ENCODE results near the gene MTCL1.

DNA sequence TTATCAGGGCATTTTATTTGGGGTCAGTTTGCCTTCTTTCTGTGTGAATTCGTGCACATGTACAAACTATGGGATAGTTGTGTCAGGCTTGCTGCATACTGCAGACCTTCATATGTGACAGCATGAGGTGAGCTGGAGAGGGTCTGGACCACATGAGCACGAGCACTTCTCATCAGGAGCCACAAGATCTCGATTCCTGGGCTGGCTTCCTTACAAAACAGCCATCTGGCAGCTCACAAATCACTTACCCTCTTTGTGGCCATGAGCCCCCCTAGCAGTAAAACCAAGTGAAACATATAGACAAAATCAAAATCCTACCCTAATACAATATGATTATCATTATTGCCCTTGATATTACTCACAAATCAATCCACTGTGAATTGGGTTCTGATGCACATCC lies 121.2 kb downstream of the MTCL1 start:
- TF ChIP-seq, protein P1, sequence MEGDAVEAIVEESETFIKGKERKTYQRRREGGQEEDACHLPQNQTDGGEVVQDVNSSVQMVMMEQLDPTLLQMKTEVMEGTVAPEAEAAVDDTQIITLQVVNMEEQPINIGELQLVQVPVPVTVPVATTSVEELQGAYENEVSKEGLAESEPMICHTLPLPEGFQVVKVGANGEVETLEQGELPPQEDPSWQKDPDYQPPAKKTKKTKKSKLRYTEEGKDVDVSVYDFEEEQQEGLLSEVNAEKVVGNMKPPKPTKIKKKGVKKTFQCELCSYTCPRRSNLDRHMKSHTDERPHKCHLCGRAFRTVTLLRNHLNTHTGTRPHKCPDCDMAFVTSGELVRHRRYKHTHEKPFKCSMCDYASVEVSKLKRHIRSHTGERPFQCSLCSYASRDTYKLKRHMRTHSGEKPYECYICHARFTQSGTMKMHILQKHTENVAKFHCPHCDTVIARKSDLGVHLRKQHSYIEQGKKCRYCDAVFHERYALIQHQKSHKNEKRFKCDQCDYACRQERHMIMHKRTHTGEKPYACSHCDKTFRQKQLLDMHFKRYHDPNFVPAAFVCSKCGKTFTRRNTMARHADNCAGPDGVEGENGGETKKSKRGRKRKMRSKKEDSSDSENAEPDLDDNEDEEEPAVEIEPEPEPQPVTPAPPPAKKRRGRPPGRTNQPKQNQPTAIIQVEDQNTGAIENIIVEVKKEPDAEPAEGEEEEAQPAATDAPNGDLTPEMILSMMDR (IDR thresholded peaks at IDR 0.05): no peak
- TF ChIP-seq POLR2AphosphoS5 (IDR thresholded peaks at IDR 0.05; ENCODE audit: low read depth, low read length): no peak
- TF ChIP-seq, protein P2, sequence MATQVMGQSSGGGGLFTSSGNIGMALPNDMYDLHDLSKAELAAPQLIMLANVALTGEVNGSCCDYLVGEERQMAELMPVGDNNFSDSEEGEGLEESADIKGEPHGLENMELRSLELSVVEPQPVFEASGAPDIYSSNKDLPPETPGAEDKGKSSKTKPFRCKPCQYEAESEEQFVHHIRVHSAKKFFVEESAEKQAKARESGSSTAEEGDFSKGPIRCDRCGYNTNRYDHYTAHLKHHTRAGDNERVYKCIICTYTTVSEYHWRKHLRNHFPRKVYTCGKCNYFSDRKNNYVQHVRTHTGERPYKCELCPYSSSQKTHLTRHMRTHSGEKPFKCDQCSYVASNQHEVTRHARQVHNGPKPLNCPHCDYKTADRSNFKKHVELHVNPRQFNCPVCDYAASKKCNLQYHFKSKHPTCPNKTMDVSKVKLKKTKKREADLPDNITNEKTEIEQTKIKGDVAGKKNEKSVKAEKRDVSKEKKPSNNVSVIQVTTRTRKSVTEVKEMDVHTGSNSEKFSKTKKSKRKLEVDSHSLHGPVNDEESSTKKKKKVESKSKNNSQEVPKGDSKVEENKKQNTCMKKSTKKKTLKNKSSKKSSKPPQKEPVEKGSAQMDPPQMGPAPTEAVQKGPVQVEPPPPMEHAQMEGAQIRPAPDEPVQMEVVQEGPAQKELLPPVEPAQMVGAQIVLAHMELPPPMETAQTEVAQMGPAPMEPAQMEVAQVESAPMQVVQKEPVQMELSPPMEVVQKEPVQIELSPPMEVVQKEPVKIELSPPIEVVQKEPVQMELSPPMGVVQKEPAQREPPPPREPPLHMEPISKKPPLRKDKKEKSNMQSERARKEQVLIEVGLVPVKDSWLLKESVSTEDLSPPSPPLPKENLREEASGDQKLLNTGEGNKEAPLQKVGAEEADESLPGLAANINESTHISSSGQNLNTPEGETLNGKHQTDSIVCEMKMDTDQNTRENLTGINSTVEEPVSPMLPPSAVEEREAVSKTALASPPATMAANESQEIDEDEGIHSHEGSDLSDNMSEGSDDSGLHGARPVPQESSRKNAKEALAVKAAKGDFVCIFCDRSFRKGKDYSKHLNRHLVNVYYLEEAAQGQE (IDR thresholded peaks at IDR 0.05; ENCODE audit: insufficient read depth in 1 of 2, low read depth in 2 of 2, low read length in 1 of 2): no peak
- no peak for TF ChIP-seq SIN3A (IDR thresholded peaks at IDR 0.05; ENCODE audit: borderline replicate concordance, insufficient read depth, low read depth, low read length)
